Panc1 (cell line): ENCODE data around the gene EYA2. TPM values are rescaled to one million over a fixed set of nuclear protein-coding genes. Genes with fewer than 3 reads are reported as not detected.

Experiments
- ATAC-seq: fragments of 200-7000 bp; cut with Tn5 transposase; 2 replicates; pipeline ENCODE4 v1.9.1; 2020; ENCODE audit warnings: mild to moderate bottlenecking, moderate library complexity
- BruUV-seq: library from RNA; stranded (reverse); fragments of 400-500 nt; replicated peaks from 2 replicates; lab custom pipeline; 2021; lab: Mats Ljungman, UMichigan
- CTCF ChIA-PET: fragments of 300-600 bp; sonication (Branson Sonifier 250); formaldehyde crosslinking; loops from one replicate; lab custom pipeline; 2022; ENCODE audit warnings: antibody characterized with exemption; lab: Charles Lee
- POLR2A ChIA-PET: fragments of 300-600 bp; sonication (Branson Sonifier 250); formaldehyde crosslinking; loops from one replicate; lab custom pipeline; 2022; ENCODE audit warnings: antibody characterized with exemption; lab: Charles Lee
- DNase-seq: peaks from one replicate; pipeline ENCODE4 v3.0.0-alpha.2; 2010; ENCODE audit warnings: low read depth, low spot score
- H3K27ac ChIP-seq: 2 replicates; pipeline ENCODE4 v1.5.1; 2011; ENCODE audit warnings: mild to moderate bottlenecking, low read length, inconsistent platforms
- H3K27me3 ChIP-seq: fragments of 200-500 bp; sonication (Bioruptor generic); 2 replicates; pipeline ENCODE4 v1.6.0; 2014; ENCODE audit warnings: low read length, inconsistent platforms; ENCODE audit not compliant: control insufficient read depth, insufficient read depth
- H3K36me3 ChIP-seq: fragments of 200-500 bp; sonication (Bioruptor generic); 2 replicates; pipeline ENCODE4 v1.5.1; 2014; ENCODE audit warnings: inconsistent platforms, mild to moderate bottlenecking, low read length, moderate library complexity; ENCODE audit not compliant: control insufficient read depth, insufficient read depth
- H3K4me1 ChIP-seq: 2 replicates; pipeline ENCODE4 v1.5.1; 2011; ENCODE audit warnings: inconsistent platforms, mild to moderate bottlenecking, low read length, moderate library complexity; ENCODE audit not compliant: control insufficient read depth, insufficient read depth
- H3K4me3 ChIP-seq, 2 experiments: 2 replicates each; pipeline ENCODE4 v1.5.1; 2011 to 2012; ENCODE audit warnings: low read depth in 2 of 2, low read length in 2 of 2, mild to moderate bottlenecking in 2 of 2, inconsistent platforms in 1 of 2, moderate library complexity in 1 of 2
- H3K9me3 ChIP-seq: fragments of 200-500 bp; sonication (Bioruptor generic); 2 replicates; pipeline ENCODE4 v1.5.1; 2014; ENCODE audit warnings: low read depth, mild to moderate bottlenecking, inconsistent platforms, low read length, moderate library complexity; ENCODE audit not compliant: control insufficient read depth, insufficient read depth
- POLR2AphosphoS5 ChIP-seq: IDR thresholded peaks from 2 replicates; pipeline ENCODE4 v1.6.1; 2012; ENCODE audit warnings: mild to moderate bottlenecking, low read depth, low read length, moderate library complexity
- SIN3A ChIP-seq: IDR thresholded peaks from 2 replicates; pipeline ENCODE4 v1.6.1; 2012; ENCODE audit warnings: low read depth, mild to moderate bottlenecking, low read length, moderate library complexity, borderline replicate concordance; ENCODE audit not compliant: insufficient read depth
- TCF7L2 ChIP-seq: IDR thresholded peaks from 2 replicates; pipeline ENCODE4 v1.6.1; 2011; ENCODE audit warnings: mild to moderate bottlenecking, low read depth, low read length, inconsistent platforms
- in situ Hi-C: cut with HindIII; loops from 2 replicates; pipeline ENCODE4 v1.10.0; 2016; ENCODE audit warnings: low sequenced_read_pairs, low pct_unique_long_range_greater_than_20kb
- intact Hi-C: fragments of 100-400 bp; cut with micrococcal nuclease; formaldehyde crosslinking; loops from one replicate; pipeline ENCODE4 v1.10.0; 2022; ENCODE audit not compliant: unreplicated experiment
- total RNA-seq: library from RNA; stranded (reverse); gene quantifications from one replicate; pipeline ENCODE4 v1.2.1, GENCODE V29; 2021; ENCODE audit not compliant: unreplicated experiment
- TF ChIP-seq, protein P1 (sequence below): fragments of 450-650 bp; IDR thresholded peaks from 2 replicates; pipeline ENCODE4 v1.5.1; 2017; ENCODE audit warnings: mild to moderate bottlenecking
- TF ChIP-seq, protein P2 (sequence below), 2 experiments: IDR thresholded peaks; 2 replicates each; pipeline ENCODE4 v1.6.1; 2011 to 2012; ENCODE audit warnings: low read depth in 2 of 2, control low read depth in 1 of 2, low read length in 1 of 2, mild to moderate bottlenecking in 1 of 2, moderate library complexity in 1 of 2; ENCODE audit not compliant: insufficient read depth in 1 of 2

Gene EYA2
- total RNA-seq, 1 experiment from 2014 or later: 1.9 TPM

- H3K36me3 ChIP-seq: no peaks in the 10 kb centered on the region
- in situ Hi-C loops: no loop called here
- DNase-seq (no peak), ATAC-seq (no peak)
- ChIA-PET CTCF (no interaction called here), POLR2A (no interaction called here)
- H3K27me3 ChIP-seq: peaks cover 4% of the 10 kb centered on the region; the same call in 1 of the 2 replicates
- TF ChIP-seq, protein P1, sequence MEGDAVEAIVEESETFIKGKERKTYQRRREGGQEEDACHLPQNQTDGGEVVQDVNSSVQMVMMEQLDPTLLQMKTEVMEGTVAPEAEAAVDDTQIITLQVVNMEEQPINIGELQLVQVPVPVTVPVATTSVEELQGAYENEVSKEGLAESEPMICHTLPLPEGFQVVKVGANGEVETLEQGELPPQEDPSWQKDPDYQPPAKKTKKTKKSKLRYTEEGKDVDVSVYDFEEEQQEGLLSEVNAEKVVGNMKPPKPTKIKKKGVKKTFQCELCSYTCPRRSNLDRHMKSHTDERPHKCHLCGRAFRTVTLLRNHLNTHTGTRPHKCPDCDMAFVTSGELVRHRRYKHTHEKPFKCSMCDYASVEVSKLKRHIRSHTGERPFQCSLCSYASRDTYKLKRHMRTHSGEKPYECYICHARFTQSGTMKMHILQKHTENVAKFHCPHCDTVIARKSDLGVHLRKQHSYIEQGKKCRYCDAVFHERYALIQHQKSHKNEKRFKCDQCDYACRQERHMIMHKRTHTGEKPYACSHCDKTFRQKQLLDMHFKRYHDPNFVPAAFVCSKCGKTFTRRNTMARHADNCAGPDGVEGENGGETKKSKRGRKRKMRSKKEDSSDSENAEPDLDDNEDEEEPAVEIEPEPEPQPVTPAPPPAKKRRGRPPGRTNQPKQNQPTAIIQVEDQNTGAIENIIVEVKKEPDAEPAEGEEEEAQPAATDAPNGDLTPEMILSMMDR: no peak
- TF ChIP-seq SIN3A (no peak), POLR2AphosphoS5 (no peak), TCF7L2 (no peak)
- TF ChIP-seq, protein P2, sequence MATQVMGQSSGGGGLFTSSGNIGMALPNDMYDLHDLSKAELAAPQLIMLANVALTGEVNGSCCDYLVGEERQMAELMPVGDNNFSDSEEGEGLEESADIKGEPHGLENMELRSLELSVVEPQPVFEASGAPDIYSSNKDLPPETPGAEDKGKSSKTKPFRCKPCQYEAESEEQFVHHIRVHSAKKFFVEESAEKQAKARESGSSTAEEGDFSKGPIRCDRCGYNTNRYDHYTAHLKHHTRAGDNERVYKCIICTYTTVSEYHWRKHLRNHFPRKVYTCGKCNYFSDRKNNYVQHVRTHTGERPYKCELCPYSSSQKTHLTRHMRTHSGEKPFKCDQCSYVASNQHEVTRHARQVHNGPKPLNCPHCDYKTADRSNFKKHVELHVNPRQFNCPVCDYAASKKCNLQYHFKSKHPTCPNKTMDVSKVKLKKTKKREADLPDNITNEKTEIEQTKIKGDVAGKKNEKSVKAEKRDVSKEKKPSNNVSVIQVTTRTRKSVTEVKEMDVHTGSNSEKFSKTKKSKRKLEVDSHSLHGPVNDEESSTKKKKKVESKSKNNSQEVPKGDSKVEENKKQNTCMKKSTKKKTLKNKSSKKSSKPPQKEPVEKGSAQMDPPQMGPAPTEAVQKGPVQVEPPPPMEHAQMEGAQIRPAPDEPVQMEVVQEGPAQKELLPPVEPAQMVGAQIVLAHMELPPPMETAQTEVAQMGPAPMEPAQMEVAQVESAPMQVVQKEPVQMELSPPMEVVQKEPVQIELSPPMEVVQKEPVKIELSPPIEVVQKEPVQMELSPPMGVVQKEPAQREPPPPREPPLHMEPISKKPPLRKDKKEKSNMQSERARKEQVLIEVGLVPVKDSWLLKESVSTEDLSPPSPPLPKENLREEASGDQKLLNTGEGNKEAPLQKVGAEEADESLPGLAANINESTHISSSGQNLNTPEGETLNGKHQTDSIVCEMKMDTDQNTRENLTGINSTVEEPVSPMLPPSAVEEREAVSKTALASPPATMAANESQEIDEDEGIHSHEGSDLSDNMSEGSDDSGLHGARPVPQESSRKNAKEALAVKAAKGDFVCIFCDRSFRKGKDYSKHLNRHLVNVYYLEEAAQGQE (IDR thresholded peaks at IDR 0.05; ENCODE audit: insufficient read depth in 1 of 2, low read depth in 2 of 2, low read length in 1 of 2): no peak
- H3K9me3 ChIP-seq: no peaks in the 10 kb centered on the region
- H3K4me1 ChIP-seq: no peaks in the 10 kb centered on the region
- H3K27ac ChIP-seq: no peak overlapping the region
- no peak overlapping the region for H3K4me3 ChIP-seq
- intact Hi-C loops: no loop called here
- no TSS peak for BruUV-seq
These were observed 119.0 kb downstream of the EYA2 start for GRCh38 chr20:47013606-47014005.

DNA sequence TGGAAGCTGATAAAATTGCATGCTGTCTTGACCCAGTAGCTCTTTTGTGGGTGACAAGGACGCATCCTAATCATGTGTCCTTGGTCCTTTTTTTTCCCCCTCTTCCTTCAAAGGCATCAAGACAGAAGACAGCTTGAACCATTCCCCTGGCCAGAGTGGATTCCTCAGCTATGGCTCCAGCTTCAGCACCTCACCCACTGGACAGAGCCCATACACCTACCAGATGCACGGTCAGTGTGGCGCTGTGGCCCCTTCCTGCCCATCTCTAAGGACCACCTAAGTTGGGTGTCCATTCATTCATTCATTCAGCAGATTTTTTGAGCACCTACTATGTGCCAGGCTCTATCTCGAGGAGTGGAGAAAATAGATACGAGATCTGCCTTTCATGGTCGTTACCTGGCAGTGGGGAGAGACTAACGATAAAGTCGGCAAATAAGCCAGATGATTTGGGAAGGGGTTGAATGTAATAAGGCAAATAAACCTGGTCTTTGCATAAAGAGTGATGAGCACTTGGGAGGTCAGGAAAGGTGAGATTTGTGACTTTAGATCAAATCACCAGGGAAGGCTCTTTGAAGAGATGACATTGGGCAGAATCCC, 121.5 kb downstream of the EYA2 start:
- Histone ChIP-seq H3K4me3 (no peak overlapping the region), H3K36me3 (no peaks in the 10 kb centered on the region), H3K4me1 (no peaks in the 10 kb centered on the region), H3K9me3 (no peaks in the 10 kb centered on the region), H3K27me3 (peaks cover 4% of the 10 kb centered on the region; the same call in 1 of the 2 replicates), H3K27ac (no peak overlapping the region)
- intact Hi-C loops: no loop called here
- BruUV-seq: no TSS peak
- in situ Hi-C loops: no loop called here
- ChIA-PET POLR2A (no interaction called here), CTCF (no interaction called here)
- TF ChIP-seq, protein P2 (IDR thresholded peaks at IDR 0.05; ENCODE audit: insufficient read depth in 1 of 2, low read depth in 2 of 2, low read length in 1 of 2): peak; percentile 77 to 87
- TF ChIP-seq TCF7L2: no peak
- DNase-seq (no peak), ATAC-seq (no peak)
